GM19467 (cell line): Measurements from ENCODE around the gene DUOX2.

Experiments
- ATAC-seq: cut with Tn5 transposase; IDR thresholded peaks from one replicate; pipeline ENCODE4 v1.9.1; 2021; ENCODE audit warnings: mild to moderate bottlenecking, moderate library complexity; ENCODE audit not compliant: unreplicated experiment

DUOX2 gene

DNA sequence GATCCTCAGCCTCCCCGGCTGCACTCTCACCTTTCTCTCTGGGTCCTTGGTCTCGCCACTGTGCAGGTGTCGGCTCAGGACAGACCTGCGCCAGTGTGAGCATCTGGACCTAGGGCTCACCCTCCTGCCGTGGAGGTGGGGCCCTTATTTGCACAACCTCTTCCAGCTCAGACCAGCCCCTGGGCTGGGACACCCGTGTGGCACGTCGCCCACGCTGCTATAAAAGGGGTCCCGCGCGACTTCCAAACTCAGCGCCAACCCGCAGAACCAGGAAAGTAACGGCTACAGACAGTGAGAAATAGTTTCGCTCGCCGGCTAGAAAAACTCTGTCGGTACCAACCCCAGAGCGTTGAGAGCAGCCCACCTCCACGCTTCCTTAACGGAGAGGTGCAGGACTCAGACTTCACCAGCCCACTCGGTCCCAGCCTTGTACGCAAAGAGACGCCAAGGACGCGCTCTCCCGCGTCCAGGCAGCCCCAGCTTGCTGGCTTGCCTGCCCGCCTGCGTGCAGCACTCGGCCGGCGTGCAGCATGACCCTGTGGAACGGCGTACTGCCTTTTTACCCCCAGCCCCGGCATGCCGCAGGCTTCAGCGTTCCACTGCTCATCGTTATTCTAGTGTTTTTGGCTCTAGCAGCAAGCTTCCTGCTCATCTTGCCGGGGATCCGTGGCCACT is at the start of gene DUOX2, which contains the start of gene DUOXA2:
Gene DUOX2 (minus strand): TSS at position 97 of the 675 bp plus-strand sequence. CDS start 761 bp downstream, outside the sequence.
Gene DUOXA2 (plus strand): TSS at position 251 of the 675 bp plus-strand sequence. CDS start 280 bp downstream, at position 531.
- no peak for ATAC-seq

DNA sequence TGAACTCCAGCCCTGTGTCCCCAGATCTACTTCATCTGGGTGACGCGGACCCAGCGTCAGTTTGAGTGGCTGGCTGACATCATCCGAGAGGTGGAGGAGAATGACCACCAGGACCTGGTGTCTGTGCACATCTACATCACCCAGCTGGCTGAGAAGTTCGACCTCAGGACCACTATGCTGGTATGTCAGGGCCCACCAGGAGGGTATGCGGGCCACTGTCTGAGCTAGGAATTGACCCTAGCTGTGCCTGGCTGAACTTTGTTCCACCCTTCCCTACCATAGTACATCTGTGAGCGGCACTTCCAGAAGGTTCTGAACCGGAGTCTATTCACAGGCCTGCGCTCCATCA is 49.5 kb upstream of the DUOX2 start:
- ATAC-seq: no peak

DNA sequence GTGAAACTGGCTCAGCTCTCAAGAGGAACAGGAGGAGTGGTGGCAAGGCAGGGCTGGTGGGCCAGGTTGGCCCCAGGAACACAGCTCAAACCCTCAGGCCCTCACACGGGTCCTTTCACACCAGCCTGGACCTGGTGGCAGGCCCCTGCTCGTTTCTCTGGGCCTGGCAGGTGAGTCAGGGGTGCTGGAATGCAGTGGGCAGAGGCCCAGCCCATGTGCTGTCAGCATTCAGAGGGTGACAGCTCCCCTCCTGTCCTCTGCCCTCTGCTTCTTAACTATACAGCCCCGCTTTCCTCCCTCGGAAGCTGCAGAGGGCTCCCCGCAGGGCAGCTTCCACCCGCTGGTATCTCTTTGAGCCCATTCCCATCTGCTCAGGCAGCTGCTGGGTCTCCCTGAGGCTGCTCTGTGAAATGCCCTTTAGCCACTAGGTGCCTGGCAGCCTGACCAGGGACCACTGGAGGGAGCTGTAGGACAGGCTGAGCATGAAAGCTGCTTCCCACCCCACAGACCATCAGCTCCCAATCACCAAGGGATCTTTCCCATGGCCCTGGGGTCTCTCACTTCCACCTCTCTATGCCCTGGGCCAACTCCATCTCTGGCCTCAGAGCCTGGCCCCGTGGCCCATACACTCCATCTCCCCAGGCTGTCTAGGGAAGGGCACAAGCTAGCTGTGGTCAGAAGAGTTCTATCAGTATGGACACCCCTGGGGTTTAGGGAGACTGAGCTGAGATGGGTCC is 49.0 kb upstream of the DUOX2 start:
- ATAC-seq: no peak

DNA sequence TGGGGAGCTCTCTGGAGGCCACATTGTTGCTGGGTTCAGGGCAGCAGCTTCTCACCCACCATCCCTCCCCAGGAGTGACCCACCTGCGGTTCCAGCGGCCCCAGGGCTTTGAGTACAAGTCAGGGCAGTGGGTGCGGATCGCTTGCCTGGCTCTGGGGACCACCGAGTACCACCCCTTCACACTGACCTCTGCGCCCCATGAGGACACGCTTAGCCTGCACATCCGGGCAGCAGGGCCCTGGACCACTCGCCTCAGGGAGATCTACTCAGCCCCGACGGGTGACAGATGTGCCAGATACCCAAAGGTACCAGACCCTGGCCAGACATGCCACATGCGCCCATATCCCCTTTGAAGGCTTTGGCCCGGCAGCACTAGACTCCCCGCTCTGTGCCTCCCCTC is 47.7 kb upstream of the DUOX2 start:
- ATAC-seq: no peak

DNA sequence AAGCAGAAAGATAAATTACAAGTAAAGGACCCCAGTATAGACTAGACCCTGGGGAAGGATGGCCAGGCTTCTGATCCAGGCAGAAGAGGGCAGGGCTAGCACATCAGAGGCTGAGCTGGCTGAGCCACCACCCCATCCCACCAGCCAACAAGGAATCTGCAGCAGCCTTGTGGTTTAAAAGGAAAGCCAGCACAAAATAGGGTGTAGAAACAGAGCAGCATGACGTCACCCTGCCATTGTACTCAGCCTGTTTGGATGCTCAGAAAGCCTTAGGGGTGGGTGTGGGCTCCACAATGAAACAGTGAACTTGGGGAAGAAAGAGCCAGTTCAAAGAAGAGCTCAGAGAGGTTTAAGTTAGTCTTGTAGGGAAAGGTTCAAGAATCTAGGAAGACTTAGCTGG is 44.0 kb upstream of the DUOX2 start:
- no peak for ATAC-seq

DNA sequence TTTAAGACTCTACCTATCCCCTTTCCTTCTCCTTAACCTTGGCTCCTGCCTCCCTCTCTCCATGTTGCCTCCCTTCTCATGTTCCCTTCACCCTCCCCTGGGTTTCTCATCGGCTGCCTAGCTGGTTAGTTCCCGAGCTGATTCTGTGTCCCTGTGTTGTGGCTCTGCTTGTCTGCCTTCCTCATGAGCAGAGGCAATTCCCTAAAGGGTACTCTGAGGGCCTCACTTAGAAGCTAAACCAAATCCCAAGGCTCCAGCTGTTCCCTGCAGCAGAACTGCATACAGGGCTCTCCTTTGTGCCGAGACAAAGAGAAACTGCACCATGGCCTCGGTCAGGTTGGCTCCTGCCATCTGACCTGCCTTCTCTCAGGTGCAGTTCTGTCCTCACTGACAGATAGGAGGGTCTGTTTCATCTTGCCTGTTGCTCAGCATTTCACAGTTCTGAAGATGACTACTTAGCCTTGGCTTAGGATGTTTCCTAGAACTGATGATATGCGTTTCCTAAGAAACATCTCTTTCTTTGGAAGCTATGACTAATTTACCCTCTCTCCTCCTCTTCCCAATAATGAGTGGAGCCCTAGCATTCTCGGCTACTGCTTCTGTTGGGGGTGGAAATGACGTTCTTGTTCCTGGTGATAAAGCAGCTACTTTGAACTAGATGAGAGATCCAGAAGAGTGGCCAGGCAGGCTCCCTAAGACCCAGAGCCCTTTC is 42.9 kb upstream of the DUOX2 start:
- no peak for ATAC-seq

DNA sequence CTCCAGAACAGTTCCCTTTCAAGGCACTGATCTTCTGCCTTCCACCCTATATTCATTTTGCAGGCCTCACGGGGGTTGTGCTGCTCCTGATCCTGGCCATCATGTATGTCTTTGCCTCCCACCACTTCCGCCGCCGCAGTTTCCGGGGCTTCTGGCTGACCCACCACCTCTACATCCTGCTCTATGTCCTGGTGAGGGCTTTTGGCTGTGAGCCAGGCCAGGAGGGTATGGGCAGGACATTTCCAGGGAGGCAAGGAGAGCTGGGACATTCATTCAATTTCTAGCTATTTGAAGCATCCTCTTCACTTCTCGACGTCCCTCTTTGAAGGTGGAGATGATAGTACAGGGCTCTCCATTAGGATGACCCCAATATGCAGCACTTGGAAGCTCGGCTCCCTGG is 41.8 kb upstream of the DUOX2 start:
- ATAC-seq: no peak

DNA sequence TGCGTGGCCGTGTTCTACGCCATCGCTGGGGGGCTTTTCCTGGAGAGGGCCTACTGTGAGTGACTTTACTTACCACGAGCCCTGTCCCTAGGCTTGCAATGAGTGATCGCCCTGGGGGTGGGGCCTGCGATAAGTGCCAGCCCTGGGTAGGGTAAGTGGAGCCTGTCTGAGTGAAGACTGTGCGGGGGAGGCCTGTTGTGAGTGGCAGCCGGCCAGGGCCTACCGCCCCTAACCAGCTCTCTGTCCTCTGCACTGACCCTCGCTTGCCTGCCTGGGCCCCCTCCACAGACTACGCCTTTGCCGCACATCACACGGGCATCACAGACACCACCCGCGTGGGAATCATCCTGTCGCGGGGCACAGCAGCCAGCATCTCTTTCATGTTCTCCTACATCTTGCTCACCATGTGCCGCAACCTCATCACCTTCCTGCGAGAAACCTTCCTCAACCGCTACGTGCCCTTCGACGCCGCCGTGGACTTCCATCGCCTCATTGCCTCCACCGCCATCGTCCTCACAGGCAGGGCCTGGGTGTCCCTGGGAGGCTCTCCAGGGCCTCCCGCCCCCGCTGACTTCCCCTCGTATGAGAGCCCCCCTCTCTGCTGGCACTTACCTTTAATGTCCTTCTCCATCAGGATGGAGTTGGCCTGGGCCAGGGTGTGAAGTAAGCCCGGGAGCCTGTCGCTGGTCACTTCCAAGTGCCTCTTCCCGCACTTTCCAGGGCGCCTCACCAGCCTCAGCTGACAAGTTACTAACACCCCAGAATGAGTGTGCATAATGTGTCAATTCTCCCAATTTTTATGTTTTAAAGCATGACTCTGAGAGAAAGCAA is 38.2 kb upstream of the DUOX2 start:
- ATAC-seq: no peak

DNA sequence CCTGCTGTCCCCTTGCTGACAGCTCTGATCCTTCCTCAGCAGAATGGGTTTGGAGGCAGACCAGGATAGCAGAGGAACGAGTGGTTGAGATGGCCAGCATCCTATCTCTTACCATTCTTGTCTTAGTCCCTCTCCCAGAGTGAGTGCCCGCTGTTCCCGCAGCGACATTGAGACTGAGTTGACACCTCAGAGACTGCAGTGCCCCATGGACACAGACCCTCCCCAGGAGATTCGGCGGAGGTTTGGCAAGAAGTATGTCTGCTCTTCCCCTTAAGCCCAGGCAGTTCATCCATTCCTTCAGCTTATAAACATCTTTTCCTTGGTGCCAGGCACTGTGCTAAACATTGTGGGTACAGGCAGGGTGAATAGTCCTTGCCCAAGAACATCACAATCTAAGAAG is 37.0 kb upstream of the DUOX2 start:
- no peak for ATAC-seq

DNA sequence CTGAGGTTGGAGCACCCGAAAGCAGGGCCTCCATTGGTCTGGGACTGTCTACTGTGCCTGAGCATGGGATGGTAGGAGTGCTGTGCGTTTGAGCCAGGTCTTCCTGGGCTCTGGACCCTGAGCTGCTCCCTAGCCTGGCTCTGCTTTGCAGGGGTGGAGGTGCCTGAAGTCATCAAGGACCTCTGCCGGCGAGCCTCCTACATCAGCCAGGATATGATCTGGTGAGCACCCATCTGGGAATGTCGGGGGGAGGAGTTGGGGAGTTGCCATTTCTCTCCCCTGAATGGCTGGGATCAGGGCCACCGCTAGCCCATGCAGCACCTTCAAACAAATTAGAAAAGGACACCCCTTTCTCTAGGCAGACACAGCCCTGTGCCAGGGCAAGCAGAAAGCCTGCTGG is 36.5 kb upstream of the DUOX2 start:
- no peak for ATAC-seq

DNA sequence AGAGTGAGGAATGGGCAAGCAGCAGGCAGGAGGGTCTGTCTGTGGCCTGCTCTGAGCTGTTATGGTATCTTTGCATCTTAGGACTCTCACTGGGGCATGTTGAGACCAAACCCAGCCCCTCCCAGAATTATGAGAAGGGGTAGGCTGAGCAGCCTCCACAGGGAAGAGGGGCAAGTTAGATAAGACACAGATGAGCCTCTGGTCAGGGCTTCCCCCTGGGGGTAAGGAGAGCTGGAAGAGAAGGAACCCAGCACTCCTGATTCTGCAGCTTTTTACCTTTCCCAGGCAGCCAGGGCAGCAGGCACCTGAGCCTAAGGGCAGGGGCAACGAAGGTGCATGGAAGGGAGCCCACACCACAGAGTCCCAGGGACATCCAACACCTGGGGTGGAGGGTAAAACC is 35.1 kb upstream of the DUOX2 start:
- ATAC-seq: no peak

DNA sequence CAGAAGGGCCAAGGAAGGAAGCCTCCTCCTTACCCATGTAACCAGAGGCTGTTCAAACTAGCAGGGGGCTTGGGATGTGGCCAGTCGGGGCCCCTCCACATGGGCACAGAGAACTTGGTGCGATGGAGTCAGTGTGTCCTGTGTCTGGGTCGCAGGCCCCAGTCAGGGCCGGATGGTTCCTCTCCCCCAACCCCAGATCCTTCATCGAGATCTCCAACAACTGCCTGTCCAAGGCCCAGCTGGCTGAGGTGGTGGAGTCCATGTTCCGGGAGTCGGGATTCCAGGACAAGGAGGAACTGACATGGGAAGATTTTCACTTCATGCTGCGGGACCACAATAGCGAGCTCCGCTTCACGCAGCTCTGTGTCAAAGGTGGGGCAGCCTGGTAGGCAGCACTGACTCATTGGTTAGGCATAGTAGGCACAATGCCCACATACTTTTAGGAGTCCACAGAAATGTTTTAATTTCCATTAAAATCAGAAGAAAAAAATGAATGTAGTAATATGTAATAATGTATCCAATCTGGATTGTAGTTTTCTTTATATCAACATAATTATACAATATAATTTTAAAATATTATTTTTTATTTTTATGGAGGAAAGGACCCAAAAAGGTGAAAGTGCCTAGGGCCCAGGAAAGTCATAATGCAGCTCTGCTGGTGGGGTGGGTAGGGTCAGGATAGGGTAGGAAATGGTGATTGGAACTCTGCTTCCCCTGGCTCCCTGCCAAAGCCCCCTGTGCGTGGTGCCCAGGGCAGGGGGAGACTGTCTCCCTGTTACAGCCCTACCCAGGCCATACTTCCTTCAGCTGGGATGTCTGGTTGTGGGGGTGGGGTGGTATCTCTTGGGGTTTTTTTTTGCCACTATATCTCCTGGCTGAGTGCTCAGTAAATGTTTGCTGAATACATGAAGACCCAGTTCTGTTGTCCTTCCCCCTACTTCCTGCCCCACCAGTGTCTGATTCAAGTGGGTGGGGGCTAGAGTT is 34.4 kb upstream of the DUOX2 start:
- ATAC-seq: no peak

DNA sequence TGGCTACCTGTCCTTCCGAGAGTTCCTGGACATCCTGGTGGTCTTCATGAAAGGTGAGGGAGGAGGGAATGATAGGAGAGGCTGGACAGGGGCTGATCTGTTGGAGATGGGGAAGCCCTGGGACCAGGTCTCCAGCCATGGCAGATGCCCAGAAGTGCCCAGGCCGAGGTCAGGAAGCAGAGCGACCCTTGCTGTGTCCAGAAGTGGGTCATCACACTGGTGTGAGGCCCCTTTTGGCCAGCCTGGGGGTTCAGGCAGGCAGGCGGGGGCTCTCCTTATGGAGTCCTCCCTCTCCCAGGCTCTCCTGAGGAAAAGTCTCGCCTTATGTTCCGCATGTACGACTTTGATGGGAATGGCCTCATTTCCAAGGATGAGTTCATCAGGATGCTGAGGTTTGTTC is 33.6 kb upstream of the DUOX2 start:
- ATAC-seq: no peak

DNA sequence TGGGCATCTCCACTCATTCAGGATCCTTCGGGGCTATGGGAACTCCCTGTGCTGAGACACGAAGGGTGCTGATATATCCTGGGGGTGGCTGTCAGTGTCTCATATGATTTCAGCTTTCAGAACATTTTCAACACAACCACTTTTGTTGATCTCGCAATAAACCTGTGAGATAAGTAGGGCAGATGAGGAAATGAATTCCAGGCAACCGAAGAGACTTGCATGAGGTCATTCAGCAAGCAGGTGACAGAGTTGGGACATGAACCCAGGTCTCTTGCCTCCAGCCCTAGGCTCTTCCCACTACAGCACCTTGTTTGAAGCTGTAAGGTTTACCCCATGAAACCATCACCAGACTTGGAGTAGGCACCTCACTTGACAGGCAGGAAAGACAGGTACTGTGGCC is 32.4 kb upstream of the DUOX2 start:
- ATAC-seq: no peak

DNA sequence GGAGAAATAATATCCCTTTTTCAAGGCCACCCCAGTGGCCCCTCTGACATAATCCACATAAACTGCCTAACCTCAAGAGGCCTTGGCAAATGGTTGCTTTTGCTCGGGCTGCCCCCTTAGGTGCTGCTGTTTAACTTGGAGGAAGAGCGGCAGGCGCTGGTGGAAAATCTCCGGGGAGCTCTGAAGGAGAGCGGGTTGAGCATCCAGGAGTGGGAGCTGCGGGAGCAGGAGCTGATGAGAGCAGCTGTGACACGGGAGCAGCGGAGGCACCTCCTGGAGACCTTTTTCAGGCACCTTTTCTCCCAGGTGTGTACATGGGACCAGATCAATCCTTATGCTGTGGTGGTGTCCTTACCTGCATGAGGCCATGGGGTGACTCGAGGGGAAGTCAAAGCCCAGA is 30.8 kb upstream of the DUOX2 start:
- no peak for ATAC-seq

DNA sequence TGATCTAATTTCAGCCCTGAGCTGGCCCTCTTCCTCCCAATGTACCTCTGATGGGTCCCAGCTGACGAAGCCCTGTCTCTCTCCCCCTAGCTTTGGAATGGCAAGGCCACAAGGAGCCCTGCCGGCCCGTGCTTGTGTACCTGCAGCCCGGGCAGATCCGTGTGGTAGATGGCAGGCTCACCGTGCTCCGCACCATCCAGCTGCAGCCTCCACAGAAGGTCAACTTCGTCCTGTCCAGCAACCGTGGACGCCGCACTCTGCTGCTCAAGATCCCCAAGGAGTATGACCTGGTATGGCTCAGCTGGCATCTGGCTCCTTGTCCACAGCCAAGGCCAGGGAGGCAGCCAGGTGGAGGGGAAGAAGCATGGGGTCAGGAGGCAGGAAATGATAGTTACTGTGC is 30.0 kb upstream of the DUOX2 start:
- ATAC-seq: no peak

DNA sequence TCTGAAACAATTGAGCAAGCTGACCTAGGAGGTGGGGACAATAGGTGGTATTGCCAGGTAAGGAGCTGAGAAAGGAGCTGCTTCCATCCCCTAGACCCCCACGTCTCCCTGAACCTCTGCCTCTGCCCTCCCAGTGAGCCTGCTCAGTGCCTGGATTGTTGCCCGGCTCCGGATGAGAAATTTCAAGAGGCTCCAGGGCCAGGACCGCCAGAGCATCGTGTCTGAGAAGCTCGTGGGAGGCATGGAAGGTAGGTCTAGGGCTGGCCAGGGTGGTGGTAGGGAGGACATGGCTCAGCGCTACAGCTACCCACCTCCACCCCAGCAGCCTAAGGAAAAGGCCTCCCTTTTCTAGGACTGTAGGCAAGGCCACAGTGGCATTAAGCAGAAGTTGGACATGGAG is 29.1 kb upstream of the DUOX2 start:
- ATAC-seq: no peak

DNA sequence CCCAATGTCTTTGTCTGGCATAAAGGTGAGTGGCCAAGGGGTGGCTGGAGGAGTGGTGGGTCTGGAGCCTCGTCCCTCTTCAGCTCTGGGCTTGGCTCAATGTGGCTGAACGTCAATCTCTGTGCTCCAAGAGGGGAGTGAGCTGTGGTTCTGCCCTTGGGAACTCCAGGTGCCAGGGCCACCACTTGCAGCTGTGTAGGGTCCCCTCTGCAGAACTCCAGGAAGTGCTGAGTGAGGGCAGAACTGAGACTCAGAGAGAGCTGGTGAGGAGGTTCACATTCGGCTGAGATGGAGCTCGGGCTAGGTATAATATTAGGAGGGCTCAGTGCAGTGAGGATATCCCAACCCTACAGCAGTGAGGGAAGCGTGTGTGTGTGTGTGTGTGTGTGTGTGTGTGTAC is 27.4 kb upstream of the DUOX2 start:
- no peak for ATAC-seq

DNA sequence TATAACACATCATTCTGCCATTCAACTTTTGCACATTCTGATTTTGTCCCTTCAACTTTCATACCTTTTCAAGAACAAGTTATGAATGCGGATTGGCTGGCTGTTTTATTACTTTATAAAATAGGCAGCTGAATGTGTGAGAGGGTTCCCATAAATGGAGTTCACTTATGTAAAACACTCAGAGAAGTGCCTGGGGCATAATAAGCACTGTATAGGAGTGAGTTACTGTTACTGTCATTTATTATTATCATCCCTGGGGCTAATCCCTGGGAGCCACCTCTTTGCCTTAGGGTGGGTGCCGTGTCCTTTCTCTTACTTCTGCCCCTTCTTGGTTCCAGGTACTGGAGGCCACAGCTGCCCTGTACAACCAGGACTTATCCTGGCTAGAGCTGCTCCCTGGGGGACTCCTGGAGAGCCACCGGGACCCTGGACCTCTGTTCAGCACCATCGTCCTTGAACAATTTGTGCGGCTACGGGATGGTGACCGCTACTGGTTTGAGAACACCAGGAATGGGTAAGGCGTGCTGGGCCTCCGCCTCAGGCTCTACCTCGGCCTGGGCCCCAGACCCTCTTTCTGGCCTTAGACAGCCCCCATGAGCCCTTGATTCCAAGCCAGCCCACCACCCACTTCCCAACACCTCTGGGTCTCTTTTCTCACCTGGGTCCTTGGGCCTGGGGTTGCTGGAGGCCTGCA is 26.7 kb upstream of the DUOX2 start:
- no peak for ATAC-seq
